ENCODE measurements around the gene KIF1C.

Gene KIF1C

DNA sequence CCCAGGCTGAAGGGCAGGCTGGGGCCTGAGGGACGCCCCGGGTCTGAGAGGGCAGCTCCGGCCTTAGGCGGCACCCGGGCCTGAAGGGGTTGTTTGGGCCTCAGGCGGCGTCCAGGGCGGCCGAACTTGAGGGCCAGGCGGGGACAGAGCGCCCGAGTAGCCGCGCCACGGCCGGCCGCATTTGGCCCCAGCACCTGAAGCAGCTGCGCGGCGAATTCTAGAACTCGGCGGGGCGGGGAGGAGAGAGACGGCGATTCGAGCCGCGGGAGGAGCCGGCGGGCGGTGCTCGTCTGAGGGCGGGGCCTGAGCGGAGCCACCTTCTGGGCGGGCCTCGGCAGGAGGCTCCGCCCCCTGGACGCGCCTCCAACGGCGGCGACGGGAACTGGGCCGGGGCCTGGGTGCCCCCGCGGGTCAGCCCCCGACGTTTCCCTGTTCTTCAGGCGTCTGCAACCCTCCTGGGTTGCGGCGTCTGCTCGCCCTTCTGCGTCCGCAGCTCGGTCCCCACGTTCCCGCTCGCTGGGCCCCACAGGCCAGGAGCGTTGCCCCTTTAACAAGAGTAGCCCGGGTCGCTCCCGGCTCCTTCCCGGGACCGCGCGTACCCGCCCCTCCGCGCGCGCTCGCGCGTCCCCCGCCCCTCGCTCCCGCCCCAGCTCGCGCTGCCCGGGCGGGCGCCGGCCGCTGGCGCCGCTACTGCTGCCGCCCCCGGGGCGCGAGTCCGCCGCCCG lies at the start of gene KIF1C, which contains the start of gene INCA1:
TSS of gene KIF1C (plus strand) at position 649 of the 725 bp plus-strand sequence. CDS start 2,297 bp downstream, outside the sequence.
TSS of gene INCA1 (minus strand) at position 221 of the 725 bp plus-strand sequence. CDS start 3,085 bp downstream, outside the sequence.
- peak; percentile 99 for DNase-seq (ENCODE audit: low spot score)

DNA sequence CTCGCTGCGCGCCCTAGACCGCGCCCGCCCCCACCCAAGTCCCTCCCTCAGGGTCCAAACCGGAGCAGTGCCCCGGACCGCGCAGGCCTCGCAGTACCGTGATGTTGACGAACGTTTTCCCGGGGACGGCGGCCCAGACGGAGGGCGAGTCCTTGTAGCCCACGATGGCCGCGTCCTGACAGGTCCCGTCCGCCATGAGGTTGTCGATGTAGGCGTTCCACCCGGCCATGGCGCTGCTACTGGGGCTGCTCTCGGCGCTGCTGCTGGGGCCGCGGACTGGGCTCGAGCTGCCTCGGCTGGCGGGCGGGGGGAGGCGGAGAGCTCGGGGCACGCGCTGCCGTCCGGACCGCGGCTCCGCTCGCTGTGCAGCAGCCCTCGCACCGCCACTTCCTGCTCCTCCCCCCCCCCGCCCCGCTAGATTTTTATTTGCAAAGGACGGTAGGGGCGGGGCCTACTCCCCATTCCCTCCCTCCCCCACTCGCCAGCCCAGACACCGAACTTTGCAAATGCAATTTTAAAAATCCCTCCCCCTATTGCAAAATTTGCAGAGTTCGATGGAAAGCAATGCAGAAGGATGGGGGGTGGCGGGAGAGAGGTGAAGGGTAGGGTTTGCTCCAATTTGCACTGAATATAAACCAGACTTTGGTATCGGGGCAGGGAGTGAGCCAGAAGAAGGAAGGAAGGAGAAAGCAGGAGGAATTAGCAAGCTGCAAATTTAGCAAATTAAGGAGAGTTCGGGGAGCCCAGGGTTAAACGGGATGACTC lies 49.4 kb upstream of the KIF1C start, which contains the start of gene PFN1:
TSS of gene PFN1 (minus strand) at position 365 of the 765 bp plus-strand sequence. CDS start at position 229, 136 bp downstream.
- DNase-seq (ENCODE audit: low spot score) = peak; percentile 94

DNA sequence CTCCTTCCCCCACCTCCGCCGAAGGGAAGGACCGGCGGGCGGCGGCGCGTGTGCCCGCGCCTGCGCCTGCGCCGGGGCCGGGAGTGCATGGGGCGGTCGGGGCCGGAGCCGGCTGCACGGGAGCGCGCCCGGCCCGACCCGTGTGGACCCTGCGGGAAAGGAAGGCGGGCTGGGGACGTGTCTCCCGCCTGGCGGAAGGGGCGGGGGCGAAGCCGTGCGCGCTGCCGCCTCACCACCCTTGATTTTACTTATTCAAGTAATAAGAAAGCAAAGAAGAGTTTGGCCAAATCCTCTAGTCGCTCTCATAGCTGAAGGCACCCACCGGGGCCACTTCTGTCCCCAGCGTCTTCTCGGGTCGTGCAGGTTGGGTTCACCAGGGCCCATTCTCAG lies 48.8 kb upstream of the KIF1C start:
- DNase-seq (ENCODE audit: low spot score) = peak; percentile 98

DNA sequence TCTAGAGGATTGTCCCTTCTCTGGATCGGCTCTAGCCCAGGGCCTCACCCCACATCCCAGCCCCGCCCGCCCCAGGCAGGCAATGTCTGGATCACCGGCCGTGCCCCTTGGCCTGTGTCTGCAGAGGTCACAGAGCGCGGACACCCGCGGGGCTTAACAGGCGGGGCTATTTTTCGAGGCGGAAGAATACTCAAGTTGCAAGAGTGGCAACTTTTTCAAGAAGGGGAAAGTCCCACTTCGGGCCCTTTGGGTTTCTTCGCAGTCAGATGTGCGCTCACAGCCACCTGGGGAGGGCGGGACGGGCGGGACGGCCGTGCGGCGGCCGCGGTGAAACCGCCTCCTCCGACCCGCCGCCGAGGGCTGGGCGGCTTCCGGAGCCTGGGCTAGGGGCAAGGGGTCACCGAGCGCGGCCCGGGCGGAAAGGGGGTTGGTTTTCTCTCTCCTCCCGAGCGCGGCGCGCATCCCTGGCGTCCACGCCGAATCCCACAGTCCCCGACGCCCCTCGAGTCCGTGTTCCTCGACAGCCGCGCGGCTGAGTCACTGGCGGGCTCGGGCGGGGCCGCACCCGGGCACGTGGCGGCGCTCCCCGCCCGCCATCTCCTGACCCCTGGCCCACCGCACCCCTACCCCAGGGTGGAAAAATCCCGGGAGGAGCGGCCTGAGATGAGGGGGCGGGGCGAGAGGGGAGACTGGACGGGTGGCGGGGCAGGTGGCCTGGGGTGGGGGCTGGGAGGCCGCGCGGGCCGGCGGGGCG lies 48.3 kb upstream of the KIF1C start:
- peak; percentile 84 for DNase-seq (ENCODE audit: low spot score)

DNA sequence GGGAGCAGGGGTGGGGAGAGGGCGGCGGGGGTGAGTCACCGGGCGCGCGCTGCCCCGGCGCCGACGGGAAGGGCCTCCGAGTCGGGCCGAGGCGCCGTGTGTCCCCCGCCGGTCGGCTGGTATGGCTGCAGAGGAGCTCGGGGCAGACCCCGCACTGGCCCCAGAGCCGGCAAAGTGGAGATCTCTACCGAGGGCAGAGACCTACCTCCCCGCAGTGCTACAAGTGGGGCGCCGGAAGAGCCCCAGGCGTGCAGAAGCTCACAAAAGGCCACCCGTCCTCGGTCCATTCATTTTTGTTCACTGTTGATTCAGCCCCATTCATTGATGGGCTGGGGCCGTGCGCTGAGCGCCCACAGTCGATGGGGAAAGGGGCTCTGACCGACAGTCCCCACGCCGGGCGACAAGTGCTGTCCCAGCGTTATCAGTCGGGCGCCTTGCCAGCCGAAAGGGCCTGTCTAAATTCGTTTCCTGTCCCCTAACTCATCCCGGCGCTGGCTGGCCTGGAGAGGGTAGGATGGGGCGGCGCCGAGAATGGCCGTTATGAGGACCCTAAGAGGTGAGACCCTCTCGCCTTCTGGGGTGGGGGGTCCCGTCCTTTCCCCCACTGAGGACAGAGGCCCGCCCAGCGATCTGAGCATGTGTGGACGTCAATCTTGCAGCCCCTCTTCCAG lies 47.5 kb upstream of the KIF1C start:
- DNase-seq (ENCODE audit: low spot score) = no peak

DNA sequence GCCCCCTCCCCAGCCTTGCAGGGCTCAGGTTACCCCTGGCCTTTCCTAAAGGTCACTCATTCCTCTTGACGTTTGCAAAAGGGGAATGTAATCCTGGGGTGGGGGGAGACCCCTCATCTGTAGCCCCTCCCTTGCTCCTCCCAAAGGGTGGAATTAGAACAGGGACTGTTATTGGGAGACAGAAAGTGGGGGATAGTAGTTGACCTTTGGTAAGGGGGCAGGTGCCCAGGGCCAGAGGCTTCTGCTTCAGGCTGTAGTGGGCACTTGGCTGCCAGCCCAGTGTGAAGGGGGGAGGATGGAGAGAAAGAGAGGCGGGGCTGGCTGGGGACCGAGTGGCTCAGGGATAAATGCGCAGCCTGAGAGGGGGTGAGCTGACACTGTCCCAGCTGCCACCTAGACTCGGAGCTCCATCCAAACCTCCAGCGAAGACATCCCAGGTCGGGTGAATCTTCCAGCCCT lies 47.0 kb upstream of the KIF1C start, which contains the start of gene ENO3:
TSS of gene ENO3 (plus strand) at position 374 of the 459 bp plus-strand sequence. CDS start 711 bp downstream, outside the sequence.
- no peak for DNase-seq (ENCODE audit: low spot score)

DNA sequence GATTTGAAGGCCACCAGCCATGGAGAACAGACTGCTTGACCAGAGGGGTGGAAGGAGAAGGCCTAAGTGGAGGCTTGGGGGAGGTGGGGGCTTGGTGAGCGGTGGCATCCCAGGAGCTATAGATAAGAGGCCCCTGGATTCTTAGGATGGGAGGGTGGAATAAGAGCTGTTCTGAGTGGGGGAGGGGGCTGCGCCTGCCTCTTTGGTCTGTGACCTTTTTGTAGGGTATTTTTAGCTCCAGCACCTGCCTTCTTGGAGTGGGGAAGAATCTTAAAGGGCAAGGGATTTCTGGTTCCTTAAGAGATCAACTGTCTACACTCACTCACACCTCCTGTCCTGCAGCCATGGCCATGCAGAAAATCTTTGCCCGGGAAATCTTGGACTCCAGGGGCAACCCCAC lies 46.3 kb upstream of the KIF1C start:
- DNase-seq (ENCODE audit: low spot score) = no peak

DNA sequence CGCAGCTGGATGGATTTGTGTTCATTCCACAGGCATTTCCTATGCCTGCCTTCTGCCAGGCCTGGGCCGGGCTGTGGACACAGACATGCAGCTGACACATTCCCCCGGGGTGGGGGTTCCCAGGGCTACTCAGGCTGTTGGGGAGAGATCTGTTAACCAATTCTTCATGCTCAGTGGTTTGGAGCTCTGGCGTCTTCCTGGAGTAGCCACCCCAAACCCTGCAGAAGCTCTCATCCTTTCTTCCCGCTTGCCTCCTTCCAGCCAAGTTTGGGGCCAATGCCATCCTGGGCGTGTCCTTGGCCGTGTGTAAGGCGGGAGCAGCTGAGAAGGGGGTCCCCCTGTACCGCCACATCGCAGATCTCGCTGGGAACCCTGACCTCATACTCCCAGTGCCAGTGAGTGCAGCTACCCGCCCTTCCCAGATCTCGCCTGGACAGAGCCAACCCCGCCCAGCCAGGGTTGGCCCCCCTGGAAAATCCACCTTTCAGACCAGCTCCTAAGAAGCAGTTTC lies 44.2 kb upstream of the KIF1C start:
- peak; percentile 81 for DNase-seq (ENCODE audit: low spot score)

DNA sequence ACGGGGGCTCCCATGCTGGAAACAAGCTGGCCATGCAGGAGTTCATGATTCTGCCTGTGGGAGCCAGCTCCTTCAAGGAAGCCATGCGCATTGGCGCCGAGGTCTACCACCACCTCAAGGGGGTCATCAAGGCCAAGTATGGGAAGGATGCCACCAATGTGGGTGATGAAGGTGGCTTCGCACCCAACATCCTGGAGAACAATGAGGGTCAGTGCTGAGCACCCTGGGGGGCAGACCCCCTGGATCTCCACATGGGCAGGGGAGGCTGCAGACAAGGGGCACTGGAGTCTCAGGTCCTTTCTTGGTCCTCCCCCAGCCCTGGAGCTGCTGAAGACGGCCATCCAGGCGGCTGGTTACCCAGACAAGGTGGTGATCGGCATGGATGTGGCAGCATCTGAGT lies 42.7 kb upstream of the KIF1C start:
- no peak for DNase-seq (ENCODE audit: low spot score)

DNA sequence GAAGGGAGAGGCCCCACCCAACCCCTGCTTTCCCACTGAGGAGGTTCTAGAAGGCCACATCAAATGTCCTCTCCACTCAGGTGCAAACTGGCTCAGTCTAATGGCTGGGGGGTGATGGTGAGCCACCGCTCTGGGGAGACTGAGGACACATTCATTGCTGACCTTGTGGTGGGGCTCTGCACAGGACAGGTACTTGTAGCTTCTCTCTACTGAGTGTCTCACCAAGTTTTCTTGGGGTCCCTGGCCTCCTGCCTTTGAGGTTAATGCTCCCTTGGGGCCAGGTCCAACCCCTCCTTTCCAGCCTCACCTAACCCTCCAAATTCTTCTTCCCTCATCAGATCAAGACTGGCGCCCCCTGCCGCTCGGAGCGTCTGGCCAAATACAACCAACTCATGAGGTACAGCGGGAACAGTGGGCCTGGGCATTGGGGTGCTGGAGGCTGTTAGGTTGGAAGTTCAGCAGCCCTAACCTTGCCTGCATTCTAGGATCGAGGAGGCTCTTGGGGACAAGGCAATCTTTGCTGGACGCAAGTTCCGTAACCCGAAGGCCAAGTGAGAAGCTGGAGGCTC lies 41.2 kb upstream of the KIF1C start:
- no peak for DNase-seq (ENCODE audit: low spot score)

DNA sequence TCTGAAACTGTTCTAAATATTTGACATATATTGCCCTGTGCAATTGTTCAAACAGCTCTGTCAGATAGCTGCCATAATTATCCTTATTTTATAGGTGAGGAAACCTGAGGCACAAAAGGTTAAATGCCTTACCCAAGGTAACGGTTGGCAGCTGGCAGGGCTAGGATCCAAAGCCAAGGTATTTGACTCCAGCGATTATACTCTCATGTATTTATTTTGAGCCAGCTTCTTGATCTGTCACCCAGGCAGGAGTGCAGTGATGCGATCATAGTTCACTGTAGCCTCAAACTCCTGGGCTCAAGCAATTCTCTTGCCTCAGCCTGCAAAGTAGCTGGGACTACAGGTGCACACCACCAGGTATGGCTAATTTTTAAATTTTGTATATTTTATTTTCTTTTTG lies 39.6 kb upstream of the KIF1C start:
- no peak for DNase-seq (ENCODE audit: low spot score)

DNA sequence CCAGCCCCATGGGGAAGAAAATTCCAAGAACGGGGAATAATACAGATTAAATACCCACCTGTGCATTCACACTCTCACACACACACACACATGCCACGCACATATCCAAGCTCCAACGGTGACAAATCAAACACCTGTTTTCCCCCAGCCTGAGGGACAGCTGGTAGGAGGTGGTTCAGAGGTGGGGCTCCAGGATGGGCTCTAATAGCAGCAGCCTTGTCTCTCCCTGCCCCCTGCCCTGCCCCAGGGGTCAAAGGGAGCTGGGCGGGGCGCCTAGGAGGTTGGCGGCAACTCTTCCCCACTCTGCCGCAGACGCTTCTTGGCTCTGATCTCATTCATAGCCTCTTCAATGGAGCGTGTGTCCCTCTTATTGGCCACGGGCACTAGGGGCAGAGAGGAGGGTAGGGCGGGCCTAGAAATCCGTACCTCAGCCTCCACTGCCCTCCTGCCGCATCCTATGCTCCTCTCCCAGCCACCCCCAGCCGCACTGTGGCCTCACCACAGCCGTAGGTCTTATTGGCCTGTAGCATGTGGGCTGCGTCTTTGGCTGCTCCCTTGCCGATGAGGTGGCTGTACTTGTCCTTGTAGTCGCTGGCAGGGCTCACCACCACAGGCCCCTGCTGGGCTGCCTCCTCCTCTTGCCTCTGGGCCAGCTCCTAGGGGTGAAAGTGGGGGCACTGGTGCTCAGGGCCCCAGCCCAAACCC lies 38.3 kb upstream of the KIF1C start:
- no peak for DNase-seq (ENCODE audit: low spot score)

DNA sequence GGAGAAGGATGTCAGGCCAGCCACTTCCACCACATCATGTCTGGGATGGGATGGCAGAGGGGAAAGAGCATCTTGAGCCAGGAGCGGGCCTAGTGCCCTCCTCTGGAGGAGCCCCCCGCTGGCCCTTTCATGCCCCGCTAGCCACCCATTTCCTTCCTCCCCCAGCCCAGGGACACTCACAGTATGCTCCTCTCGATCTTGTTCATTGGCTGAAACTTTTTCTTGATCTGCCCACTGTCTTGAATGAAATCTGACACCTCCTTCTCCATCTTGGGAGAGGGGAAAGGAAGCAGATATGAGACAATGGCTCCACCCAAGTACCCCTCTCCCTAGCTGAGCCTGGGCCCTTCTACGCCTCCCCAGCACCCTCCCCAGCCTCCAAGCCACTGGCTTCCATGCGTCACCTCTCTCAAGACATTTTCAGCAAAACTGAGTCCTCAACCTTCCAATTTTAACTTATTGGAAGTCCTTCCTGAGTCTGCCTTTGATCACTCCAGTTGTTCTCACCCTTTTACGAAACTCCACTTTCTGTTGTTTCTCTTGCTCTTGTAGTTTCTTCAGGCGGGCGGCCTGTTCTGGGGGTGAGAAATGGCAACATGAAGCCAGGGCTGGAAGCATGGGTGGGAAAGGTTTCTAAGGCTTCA lies 37.3 kb upstream of the KIF1C start:
- DNase-seq (ENCODE audit: low spot score) = no peak

DNA sequence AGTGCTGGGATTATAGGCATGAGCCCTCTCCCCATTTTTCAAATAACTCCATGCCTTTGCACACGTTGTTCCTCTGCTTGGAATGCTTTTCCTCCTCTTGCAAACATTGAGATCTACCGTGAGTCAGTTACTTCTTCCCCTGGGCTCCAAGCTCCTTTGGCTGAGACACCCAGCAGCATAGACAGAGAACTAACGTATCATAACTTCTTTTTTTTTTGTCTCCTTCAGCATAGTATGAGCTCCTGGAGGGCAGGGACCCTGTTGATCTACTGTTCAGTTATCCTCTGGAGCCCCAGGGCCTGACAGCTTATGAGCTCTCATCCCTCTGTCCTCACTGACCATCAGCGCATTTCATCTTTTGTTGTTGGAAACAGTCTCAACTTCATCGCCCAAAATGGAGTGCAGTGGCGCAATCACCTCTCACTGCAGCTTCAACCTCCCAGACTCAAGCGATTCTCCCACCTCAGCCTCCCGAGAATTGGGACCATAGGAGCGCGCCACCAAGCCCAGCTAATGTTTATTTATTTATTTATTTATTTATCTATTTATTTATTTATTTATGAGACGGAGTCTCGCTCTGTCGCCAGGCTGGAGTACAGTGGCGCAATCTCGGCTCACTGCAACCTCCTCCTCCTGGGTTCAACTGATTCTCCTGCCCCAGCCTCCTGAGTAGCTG lies 32.3 kb upstream of the KIF1C start:
- no peak for DNase-seq (ENCODE audit: low spot score)

DNA sequence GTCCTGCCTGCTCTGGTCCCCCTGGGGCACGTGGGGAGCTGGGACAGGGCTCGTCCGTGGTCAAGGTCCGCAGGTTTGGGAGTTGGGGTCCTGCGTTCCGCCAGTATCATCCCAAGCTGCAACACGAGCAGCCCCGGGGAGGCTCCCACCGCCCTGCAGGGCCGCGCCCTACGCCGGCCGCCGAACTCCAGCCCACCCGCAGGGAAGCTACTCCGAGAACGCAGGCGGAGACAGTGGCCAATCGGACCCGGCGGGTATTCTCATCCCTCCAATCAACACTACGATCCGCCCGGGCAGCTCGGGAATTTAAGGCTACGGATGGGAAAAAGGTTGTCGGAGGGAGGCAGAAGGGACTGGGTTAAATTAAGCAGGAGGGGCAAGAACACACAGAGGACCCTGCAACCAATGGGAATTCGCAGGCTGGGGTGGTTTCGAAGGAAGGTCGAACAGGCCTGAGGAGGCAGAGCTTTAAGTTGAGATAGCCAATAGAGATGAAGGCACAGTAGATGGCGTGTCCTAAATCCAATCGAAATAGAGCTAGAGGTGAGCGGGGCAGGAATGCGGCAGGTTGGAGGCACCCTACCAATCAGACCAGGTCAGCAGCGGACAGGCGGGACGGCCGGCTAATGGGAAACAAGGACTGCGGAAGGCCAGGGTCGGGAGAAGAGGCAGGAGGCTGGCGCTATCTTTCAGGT lies 30.8 kb upstream of the KIF1C start:
- DNase-seq (ENCODE audit: low spot score) = peak; percentile 98

DNA sequence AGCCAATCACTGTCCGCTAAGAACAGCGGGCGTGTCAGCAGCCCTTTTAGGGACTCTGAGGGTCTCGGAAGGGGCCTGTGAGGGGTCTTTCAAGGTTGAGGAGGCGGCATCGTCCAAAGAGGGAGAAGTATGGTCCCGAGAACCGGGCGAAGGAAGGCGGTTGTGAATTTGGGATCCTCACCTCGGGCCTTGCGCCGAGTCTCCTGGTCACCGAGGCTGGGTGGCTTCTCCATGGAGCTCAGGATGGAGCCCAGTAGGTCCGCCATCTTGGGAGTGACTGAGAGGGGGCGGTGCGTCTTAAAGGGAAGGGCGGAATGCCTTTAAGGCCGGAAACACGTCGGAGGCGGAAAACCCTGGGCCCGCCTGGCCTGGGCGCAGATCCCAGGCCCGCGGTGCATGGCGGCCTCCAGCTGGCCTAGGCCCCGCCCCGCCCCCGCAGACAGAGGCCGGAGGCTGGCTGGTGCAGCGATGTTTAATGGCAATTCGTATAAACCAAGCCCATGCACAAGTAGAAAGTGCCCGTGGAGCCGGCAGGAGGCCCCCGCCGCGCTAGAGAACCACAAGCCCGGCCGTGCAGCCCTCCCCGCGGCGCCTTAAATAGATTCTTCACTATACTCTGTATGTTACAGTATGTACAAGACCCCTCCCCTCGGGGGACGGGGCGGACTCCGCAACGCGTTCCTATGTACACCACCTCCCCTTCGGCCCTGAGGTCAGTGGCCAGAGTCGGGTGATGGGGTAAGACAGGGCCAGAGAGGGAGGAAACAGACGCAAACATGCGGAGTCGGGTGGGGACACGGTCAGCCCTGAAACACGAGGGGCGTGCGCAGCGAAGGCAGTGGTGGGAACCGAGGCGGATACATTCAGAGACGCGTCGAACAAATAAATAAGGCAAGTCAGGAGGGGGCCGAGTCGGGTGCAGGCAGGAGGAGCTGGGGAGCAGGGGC lies 29.9 kb upstream of the KIF1C start, which contains the start of gene SPAG7:
TSS of gene SPAG7 (minus strand) at position 279 of the 947 bp plus-strand sequence. CDS start at position 266, 13 bp downstream.
- DNase-seq (ENCODE audit: low spot score) = peak; percentile 97

DNA sequence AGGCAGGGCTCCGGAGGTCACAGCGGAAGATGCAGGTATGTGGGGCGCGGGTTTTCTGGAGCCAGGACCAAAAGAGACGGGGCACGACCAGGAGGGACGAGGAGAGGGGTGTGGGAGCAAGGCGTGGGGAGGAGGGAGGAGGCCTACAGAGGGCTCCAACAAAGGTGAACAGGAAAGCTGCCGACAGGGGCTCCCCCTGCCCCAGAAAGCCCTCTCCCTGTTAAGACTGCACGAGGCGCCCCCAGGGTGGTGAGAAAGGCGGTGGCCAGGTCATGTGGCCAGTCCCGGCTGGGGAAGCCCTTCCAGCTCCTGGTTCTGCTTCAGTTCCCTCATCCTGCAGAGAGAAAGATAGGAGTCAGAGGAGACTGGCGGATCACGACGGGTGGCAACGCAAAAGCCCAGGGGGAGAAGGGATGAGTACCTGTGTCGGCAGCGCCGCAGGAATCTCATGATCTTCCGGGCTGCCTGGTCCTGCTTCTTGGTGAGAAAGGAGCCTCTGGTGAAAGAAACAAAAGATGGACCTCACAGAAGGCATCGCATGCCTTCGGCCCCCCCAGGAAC lies 29.2 kb upstream of the KIF1C start:
- no peak for DNase-seq (ENCODE audit: low spot score)

All from GM03348 (cell line).